Activated CD4-positive, alpha-beta T cell treated with anti-CD3 and anti-CD28 coated beads for 4 hours (primary cell): ENCODE data around the gene SRGAP3.
"Not testable (repeated sequence)": the region's sequence is repeated elsewhere in the genome, so short reads cannot be mapped to it uniquely, and the experiment has no call there.

Experiments used
- DNase-seq, 2 donors: peaks; one replicate each; pipeline ENCODE4 v3.0.0-alpha.2; 2020

The SRGAP3 gene

GRCh38 chr3:9110316-9110715 lies 139.1 kb downstream of the SRGAP3 start:
- DNase-seq = no peak

- DNase-seq = no peak
These were observed 139.9 kb downstream of the SRGAP3 start for GRCh38 chr3:9109568-9109914.

GRCh38 chr3:9108876-9109567 lies 140.4 kb downstream of the SRGAP3 start:
- DNase-seq = no peak

DNA sequence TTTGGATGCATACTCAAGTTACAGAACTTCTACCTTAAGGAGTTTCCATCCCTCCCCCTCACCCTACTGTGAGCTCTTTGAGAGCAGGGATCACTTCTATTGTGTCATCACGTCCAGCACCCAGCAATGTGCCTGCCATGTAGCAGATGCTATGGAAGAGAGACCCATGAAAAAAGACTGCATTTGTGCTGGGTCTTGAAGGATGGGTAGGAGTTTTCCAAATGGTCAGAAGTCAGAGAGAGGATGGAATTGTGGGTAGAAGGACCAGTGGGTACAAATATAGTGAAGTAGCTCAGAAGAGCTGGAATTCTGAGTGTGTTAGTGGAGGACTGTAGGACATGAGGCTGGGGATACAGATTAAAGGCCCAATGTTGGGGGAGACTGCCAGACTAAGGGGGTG lies 141.7 kb downstream of the SRGAP3 start:
- no peak for DNase-seq

GRCh38 chr3:9105421-9105820 lies 144.0 kb downstream of the SRGAP3 start:
- no peak for DNase-seq

DNA sequence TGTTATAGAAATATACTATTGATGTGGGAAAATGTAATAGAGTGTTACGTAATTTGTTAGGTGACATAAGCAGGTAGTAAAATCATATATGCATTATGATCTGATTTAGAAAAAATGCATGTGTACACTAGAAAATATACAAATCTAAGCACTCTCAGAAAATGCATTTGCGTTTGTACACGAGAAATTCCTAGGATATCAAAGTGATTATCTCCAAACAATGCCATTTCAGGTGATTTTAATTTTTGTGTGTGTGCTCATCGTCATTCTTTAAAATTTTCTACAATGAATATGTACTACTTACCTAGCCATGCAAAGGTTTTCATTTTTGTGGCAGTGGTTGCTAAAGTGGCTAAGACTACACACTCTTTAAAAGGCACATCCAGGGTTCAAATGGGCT lies 145.3 kb downstream of the SRGAP3 start:
- DNase-seq = no peak

GRCh38 chr3:9102240-9102981 lies 147.0 kb downstream of the SRGAP3 start:
- no peak for DNase-seq

DNA sequence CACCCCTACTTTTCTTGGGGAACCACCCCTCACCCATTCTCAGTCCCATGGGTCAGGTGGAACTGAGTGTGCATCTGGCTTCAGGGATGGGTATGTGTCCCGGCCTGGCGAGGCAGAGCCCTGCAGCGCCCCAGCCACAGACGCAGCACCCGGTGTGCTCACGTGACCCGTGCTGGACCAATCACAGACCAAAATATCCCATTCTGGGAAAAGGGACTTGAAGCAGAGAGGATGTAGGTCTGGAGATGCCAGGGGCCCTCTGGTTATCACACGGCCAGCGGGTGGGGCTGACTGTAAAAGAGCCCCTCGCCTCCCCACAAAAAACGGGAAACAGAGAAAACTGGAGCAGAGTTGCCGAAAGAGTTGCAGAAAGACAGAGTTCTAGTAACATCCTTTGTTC lies 148.2 kb downstream of the SRGAP3 start:
- no peak for DNase-seq

DNA sequence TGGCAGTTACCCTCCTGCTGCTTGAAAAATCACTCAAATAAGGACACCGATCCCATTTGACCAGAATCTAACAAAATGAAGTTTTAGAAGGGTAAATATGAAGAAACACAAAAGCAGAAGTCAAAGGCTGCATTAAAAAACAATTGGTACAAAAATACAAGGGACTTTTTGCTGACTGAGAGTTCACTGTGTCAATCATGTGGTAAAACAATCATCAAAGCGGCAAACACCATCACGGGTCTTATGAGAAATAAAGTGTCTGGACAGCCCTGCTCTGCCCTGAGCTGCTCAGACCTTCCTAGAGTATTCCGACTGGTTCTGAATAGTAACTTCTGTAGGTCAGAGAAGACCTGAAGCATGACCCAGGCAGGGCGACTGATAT lies 148.9 kb downstream of the SRGAP3 start:
- no peak for DNase-seq

DNA sequence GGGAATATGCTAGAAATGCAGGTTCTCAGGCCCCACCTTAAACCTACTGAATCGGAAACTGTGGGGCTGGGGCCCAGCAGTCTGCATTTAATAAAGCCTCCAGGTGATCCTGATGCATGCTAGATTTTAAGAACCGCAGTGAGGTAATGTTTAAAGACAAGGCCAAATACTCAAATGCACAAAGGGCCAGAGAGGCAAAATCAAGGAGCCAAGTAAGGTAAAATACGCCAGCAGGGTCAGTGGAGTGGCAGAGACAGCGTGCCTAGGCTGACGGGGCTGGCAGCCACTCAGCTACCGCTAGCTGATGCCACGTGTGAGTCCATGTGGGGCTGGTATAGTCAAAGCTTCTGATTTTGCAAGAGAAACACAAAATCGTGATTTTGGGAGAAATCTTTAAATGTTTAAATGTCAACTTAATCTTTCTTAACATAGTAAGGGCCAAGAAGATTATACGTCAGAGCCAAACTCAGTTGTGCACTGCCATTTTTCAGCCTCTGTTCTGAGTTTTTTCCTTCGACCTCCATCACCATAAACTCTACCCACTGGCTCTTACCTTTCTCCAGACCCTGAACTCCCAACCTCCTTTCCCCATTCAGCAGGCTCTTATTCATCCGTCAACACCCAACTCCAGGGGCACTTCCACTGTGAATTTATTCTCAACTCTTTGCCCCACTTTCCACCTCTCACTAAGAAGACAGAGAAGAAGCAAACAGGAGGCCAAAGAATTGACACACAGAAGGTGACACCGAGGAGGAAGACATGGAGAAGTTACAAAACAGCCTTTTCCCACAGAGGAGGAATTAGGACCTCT lies 149.5 kb downstream of the SRGAP3 start:
- DNase-seq = no peak

DNA sequence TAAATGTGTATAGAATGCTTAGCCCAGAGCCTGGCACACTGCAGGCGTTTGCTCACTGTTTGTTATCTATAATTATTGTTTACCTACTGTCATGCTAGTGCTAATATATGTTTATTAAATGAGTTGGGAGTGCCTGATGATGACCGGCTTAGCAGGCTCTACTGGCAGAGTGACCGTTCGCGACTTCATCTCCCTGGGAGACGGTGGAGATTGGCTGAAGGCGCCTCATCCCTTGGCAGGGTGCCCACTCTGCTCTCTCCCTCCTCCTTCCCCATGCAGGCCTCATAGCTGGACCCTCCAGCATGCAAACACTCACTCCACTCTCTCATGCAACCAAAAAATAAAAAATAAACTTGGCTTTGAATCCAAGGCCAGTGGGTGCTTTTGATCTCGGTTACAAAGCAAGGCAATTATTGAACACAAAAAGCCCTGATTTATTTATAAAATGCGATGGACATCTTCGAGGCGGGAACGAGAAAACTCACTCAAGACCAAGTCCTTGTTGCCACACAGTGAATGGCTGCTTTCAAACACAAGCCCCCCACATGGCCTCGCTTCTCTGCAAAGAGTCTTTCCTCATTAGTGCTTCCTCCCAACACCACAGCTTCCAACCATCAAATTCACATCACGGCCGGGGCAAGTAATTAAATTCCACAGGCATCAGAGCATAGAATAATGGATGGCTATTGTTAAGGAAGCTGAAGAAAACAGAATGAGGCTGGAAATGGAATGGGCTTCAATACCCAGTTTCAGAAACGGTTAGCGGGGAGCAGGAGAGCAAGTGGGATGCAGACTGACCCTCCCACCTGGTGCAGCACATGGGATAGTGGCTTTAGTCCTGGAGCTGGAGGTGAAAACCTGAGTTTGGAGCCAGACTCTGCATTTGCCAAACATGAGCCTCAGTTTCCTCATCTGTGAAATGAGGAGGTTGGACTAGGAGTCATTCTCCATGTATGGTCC lies 150.4 kb downstream of the SRGAP3 start:
- DNase-seq = no peak

- no peak for DNase-seq
These were observed 152.0 kb downstream of the SRGAP3 start for GRCh38 chr3:9097495-9097894.

- DNase-seq = no peak
These were observed 157.8 kb downstream of the SRGAP3 start for GRCh38 chr3:9091486-9092235.

GRCh38 chr3:9088441-9089353 lies 160.7 kb downstream of the SRGAP3 start:
- DNase-seq = no peak

- DNase-seq = no peak
These were observed 161.5 kb downstream of the SRGAP3 start for GRCh38 chr3:9087831-9088413.

DNA sequence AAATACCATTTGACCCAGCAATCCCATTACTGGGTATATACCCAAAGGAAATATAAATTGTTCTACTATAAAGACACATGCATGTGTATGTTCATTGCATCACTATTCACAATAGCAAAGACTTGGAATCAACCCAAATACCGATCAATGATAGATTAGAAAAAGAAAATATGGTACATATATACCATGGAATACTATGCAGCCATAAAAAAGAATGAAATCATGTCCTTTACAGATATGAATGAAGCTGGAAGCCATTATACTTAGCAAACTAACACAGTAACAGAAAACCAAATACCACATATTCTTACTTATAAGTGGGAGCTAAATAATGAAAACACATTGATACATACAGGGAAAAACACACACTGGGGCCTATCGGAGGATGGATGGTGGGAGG lies 164.0 kb downstream of the SRGAP3 start:
- DNase-seq = not testable (repeated sequence)

GRCh38 chr3:9081184-9081818 lies 168.1 kb downstream of the SRGAP3 start:
- no peak for DNase-seq

DNA sequence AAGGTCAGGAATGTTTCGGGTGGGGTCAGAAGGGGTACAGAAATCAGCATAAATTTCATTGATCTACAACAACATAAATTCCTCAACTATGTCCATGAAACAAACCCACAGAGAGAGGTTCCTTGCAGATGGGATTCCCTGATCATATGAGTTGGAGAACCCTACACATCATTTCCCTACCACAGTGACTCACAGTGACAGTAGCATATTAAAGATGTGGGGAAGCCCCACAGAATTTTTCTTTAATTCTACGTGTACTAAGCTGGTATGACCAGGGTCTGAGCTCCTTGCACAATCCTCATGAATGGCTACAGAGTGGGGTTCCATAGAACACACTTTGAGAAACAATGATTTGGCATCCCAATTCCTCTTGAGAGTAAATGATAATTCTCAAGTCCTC lies 169.3 kb downstream of the SRGAP3 start:
- no peak for DNase-seq

DNA sequence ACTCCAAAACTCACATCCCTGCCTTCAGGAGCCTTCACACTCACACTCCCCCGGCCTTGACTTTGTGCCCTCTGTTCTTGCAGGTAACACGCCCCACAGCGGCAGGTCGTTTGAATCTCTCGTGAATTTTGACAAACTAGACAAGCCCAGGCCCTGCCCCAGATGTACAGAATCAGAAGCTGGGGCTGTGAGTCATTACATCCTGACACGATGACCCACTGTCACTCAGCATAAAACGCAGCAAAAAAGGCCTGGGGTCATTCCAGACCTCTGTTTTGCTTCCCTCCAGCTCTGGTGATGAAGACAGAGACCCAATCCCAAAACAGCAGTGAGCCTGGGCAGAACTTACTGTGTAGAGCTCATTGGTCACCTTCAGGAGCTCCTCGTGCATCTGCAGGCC lies 169.8 kb downstream of the SRGAP3 start:
- DNase-seq = no peak
